Lung (tissue), 12 donors: ENCODE measurements around the gene NUDT14. TPM values are rescaled to one million over a fixed set of nuclear protein-coding genes. Genes with fewer than 3 reads are reported as not detected.

Experiments
- ATAC-seq: fragments of 200-7000 bp; cut with Tn5 transposase; one replicate; pipeline ENCODE4 v1.9.1; 2020; ENCODE audit warnings: moderate number of reproducible peaks; ENCODE audit not compliant: insufficient read depth, low FRiP score
- DNase-seq, 3 donors: peaks; one replicate each; pipeline ENCODE4 v3.0.0-alpha.2; 2013 to 2017
- H3K27ac ChIP-seq, 2 donors: one replicate each; pipeline ENCODE4 v1.5.1; 2013; ENCODE audit warnings: mild to moderate bottlenecking in 2 of 2, moderate library complexity in 2 of 2, control low read depth in 1 of 2, inconsistent platforms in 1 of 2, low read depth in 1 of 2, low read length in 1 of 2
- H3K27me3 ChIP-seq, 3 donors: one replicate each; pipeline ENCODE4 v1.5.1; 2013; ENCODE audit warnings: low read length in 2 of 3; ENCODE audit not compliant: control insufficient read depth in 3 of 3, insufficient read depth in 3 of 3
- H3K36me3 ChIP-seq, 4 donors: one replicate each; pipeline ENCODE4 v1.5.1; 2013; ENCODE audit warnings: low read length in 4 of 4, mild to moderate bottlenecking in 1 of 4, moderate library complexity in 1 of 4; ENCODE audit not compliant: control insufficient read depth in 4 of 4, insufficient read depth in 4 of 4
- H3K4me1 ChIP-seq, 5 donors: one replicate each; pipeline ENCODE4 v1.5.1; 2013; ENCODE audit warnings: low read length in 5 of 5, mild to moderate bottlenecking in 2 of 5, moderate library complexity in 1 of 5; ENCODE audit not compliant: control insufficient read depth in 5 of 5, insufficient read depth in 5 of 5
- H3K4me3 ChIP-seq: one replicate; pipeline ENCODE4 v1.5.1; 2013; ENCODE audit warnings: mild to moderate bottlenecking, control low read depth, moderate library complexity
- H3K9ac ChIP-seq, 2 donors: one replicate each; pipeline ENCODE4 v1.5.1; 2013; ENCODE audit warnings: low read length in 2 of 2, control low read depth in 1 of 2; ENCODE audit not compliant: insufficient read depth in 1 of 2
- H3K9me3 ChIP-seq, 4 donors: one replicate each; pipeline ENCODE4 v1.5.1; 2013; ENCODE audit warnings: low read length in 3 of 4, mild to moderate bottlenecking in 1 of 4, moderate library complexity in 1 of 4; ENCODE audit not compliant: control insufficient read depth in 4 of 4, insufficient read depth in 3 of 4
- WGBS, 2 donors: extraction: QIAGEN DNeasy Blood & Tissue Kit; methylation state at CpG; one replicate each; pipeline ENCODE4 v1.1.7; 2013; 5-methylcytosine and 5-hydroxymethylcytosine counted together
- polyA plus RNA-seq, 2 donors: library from polyadenylated mRNA; stranded (reverse); fragments of 200-250 nt; gene quantifications; one replicate each; pipeline ENCODE4 v1.2.1, GENCODE V29; 2013
- total RNA-seq, 2 donors: library from RNA; depleted of rRNA in 1 of 2; stranded (reverse); fragments of >200 nt in 1 of 2; gene quantifications; one replicate each; pipeline ENCODE4 v1.2.1, GENCODE V29; 2014 to 2021
- TF ChIP-seq, protein P1 (sequence below): IDR thresholded peaks from 2 replicates; pipeline ENCODE4 v1.5.1; 2012; ENCODE audit warnings: mild to moderate bottlenecking; ENCODE audit errors: control extremely low read depth, extremely low read depth
- donor health status: control.
- donor health status: control.
- donor health status: Bipolar disorder and iron deficiency.
- donor health status: healthy.
- donor health status: DM: yes; HTN: yes; CAD: no.

Gene NUDT14
- total and polyA plus RNA-seq, 4 donors = 27.7 to 80.7 (median 51.3) TPM

GRCh38 chr14:105227346-105227745 is 46.2 kb upstream of the NUDT14 start:
- ATAC-seq (no peak), DNase-seq (no peak)
- peaks cover 7 to 21% (median 12%) of the 10 kb centered on the region in 4 donors for H3K36me3 ChIP-seq
- no peaks in the 10 kb centered on the region for H3K27me3 ChIP-seq
- H3K27ac ChIP-seq = no peak overlapping the region
- no peaks in the 10 kb centered on the region for H3K9me3 ChIP-seq
- H3K4me1 ChIP-seq = peaks cover 0 to 10% (median 0%) of the 10 kb centered on the region in 5 donors
- no peak overlapping the region for H3K4me3 ChIP-seq
- TF ChIP-seq, protein P1, sequence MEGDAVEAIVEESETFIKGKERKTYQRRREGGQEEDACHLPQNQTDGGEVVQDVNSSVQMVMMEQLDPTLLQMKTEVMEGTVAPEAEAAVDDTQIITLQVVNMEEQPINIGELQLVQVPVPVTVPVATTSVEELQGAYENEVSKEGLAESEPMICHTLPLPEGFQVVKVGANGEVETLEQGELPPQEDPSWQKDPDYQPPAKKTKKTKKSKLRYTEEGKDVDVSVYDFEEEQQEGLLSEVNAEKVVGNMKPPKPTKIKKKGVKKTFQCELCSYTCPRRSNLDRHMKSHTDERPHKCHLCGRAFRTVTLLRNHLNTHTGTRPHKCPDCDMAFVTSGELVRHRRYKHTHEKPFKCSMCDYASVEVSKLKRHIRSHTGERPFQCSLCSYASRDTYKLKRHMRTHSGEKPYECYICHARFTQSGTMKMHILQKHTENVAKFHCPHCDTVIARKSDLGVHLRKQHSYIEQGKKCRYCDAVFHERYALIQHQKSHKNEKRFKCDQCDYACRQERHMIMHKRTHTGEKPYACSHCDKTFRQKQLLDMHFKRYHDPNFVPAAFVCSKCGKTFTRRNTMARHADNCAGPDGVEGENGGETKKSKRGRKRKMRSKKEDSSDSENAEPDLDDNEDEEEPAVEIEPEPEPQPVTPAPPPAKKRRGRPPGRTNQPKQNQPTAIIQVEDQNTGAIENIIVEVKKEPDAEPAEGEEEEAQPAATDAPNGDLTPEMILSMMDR = no peak
- 97 to 99% methylated on average over 14 of the region's 14 CpGs for WGBS, 2 donors
- H3K9ac ChIP-seq = no peak overlapping the region

DNA sequence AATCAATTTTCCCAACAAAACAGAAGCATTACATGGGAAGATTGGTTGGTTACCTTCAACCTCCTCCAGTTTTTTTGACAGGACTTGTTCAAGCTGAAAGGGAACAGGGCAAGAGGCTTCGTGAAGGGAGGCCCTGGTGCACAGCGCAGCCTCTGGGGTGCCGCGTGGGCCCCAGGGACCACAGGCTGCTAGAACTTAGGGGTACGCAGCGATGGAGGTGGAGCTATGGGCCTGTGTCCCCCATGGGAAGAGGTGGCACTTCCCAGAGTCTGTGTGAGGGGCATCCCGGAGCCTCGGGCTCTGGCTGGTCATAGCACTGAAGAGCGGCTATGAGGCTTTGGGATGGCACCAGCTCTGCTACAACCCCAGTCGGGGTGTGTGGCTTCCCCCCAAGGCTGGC is 45.1 kb upstream of the NUDT14 start:
- Histone ChIP-seq H3K9me3 (no peaks in the 10 kb centered on the region), H3K4me3 (no peak overlapping the region), H3K9ac (no peak overlapping the region), H3K4me1 (peaks cover 0 to 10% (median 0%) of the 10 kb centered on the region in 5 donors), H3K36me3 (peaks cover 7 to 28% (median 18%) of the 10 kb centered on the region in 4 donors), H3K27me3 (no peaks in the 10 kb centered on the region), H3K27ac (no peak overlapping the region)
- no peak for ATAC-seq
- TF ChIP-seq, protein P1 = no peak
- 94 to 98% methylated on average over 10 of the region's 10 CpGs for WGBS, 2 donors
- no peak for DNase-seq

GRCh38 chr14:105224845-105225570 is 43.9 kb upstream of the NUDT14 start:
- no peaks in the 10 kb centered on the region for H3K9me3 ChIP-seq
- TF ChIP-seq, protein P1 = no peak
- peaks cover 7 to 33% (median 28%) of the 10 kb centered on the region in 4 donors for H3K36me3 ChIP-seq
- no peak overlapping the region for H3K9ac ChIP-seq
- WGBS, 2 donors = 80 to 81% methylated on average over 11 of the region's 11 CpGs
- no peak overlapping the region for H3K4me3 ChIP-seq
- peak in 1 of 3 donors; percentile 40 for DNase-seq
- H3K27ac ChIP-seq = peak overlapping the region in 1 of 2 donors; percentile 61
- ATAC-seq = no peak
- H3K27me3 ChIP-seq = no peaks in the 10 kb centered on the region
- peaks cover 0 to 10% (median 0%) of the 10 kb centered on the region in 5 donors for H3K4me1 ChIP-seq
